Smooth muscle cell of the pulmonary artery (primary cell): ENCODE results near the gene KLHDC4. TPM values are rescaled to one million over a fixed set of nuclear protein-coding genes. Genes with fewer than 3 reads are reported as not detected.

Source experiments
- total RNA-seq: library from RNA; depleted of rRNA; stranded (reverse); fragments of >200 nt; gene quantifications from 2 replicates; pipeline ENCODE4 v1.2.3, GENCODE V29; 2014

The KLHDC4 gene
- 19.8 and 24.3 TPM in 2 replicates for total RNA-seq

DNA sequence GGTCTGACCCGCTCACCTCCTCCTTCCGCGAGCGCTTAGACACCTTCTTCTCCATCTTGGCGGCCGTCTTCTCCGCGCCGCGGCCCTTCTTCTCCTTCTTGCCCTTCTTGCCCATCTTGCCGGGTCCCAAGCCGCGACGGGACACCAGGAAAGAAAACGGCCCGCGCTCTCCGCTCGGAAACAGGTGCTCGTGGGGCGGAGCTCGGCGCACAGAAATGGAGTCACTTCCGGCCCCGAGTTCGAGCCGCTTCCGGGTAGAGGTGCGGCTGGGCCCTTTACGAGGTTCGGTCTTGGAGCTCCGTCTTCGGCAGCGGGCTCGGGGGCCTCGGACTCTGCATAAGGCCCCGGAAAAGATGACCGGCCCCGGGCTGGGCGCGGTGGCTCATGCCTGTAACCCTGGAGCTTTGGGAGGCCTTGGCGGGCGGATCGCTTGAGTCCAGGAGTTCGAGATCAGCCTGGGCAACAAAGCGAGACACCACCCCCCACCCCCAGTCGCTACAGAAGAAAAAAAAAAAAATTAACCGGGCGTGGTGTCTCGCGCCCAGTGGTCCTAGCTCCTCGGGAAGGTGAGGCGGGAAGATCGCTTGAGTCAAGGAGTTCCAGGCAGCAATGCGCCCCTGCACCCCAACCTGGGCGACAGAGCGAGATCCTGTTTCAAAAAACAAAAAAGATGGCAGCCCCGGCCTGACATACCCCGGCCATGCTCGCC is at the start of gene KLHDC4:
TSS of gene KLHDC4 (minus strand) at position 211 of the 709 bp plus-strand sequence. CDS start at position 115, 96 bp downstream.

Other genes starting within 250 kb of the KLHDC4 start
- gene JPH3, start 163.5 kb downstream of the KLHDC4 start, total RNA-seq = 0.03 TPM in 1 of 2 replicates, not detected in the other
- gene SLC7A5, start 103.5 kb upstream of the KLHDC4 start, total RNA-seq = 21.4 and 60.7 TPM in 2 replicates
- not detected in 2 replicates for gene CA5A, start 170.5 kb upstream of the KLHDC4 start, total RNA-seq
- gene BANP, start 185.4 kb upstream of the KLHDC4 start, total RNA-seq = 28.7 and 33.2 TPM in 2 replicates